ENCODE results near the gene C7orf33.

DNA sequence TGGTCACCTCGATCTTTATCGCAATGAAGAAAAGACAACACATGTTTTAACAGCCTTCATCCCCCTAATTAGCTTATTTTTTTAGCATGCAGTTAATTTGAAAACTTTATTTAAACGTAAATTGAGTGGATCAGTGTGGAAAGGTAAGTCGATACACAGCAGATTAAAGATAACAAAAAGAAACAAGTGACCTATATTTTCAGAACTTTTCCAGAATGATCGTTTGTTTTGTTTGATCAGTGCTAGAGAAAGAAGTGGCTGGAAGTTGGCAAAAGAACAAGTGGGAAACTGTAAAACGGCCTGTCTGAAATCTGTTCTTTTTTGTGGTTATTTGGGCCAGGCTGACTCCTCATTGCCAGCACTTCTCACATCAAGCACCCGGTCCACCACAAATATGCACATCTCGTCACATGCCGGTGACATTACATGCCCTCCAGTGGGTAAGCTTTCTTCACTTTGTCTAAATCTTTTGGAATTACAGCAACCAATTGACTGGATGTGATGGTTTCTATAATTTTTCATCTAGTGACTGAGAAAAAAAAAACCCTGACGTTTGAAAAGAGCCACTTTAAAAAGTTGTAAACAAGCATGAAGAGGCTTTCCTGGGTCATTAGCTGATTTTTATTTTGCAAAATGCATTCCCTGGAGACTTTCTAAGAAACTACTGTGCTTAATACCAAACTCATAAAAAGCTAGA is 33.2 kb downstream of the C7orf33 start:
- TF ChIP-seq, protein P1, sequence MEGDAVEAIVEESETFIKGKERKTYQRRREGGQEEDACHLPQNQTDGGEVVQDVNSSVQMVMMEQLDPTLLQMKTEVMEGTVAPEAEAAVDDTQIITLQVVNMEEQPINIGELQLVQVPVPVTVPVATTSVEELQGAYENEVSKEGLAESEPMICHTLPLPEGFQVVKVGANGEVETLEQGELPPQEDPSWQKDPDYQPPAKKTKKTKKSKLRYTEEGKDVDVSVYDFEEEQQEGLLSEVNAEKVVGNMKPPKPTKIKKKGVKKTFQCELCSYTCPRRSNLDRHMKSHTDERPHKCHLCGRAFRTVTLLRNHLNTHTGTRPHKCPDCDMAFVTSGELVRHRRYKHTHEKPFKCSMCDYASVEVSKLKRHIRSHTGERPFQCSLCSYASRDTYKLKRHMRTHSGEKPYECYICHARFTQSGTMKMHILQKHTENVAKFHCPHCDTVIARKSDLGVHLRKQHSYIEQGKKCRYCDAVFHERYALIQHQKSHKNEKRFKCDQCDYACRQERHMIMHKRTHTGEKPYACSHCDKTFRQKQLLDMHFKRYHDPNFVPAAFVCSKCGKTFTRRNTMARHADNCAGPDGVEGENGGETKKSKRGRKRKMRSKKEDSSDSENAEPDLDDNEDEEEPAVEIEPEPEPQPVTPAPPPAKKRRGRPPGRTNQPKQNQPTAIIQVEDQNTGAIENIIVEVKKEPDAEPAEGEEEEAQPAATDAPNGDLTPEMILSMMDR (IDR thresholded peaks at IDR 0.05) = no peak
- TF ChIP-seq POLR2AphosphoS5 (IDR thresholded peaks at IDR 0.05) = no peak

All from transverse colon (tissue), 4 donors.